Measurements from ENCODE around the gene ITPR3. TPM values are rescaled to one million over a fixed set of nuclear protein-coding genes. Genes with fewer than 3 reads are reported as not detected.

Gene ITPR3
- total and polyA plus RNA-seq, 2 experiments from 2014 or later = 4.9 to 10.4 TPM

GRCh38 chr6:33622456-33623431, 1.6 kb downstream of the ITPR3 start:
- Histone ChIP-seq H3K9ac (peak overlapping the region; percentile 85), H3K4me3 (peak overlapping the region; percentile 83), H4K20me1 (ENCODE audit: insufficient read depth) (no peaks in the 10 kb centered on the region), H3K27me3 (replicated peaks; ENCODE audit: insufficient read depth) (no peaks in the 10 kb centered on the region), H2AFZ (peak overlapping the region; percentile 87), H3K27ac (peak overlapping the region; percentile 36), H3K9me2 (ENCODE audit: insufficient read depth) (no peaks in the 10 kb centered on the region), H3K36me3 (ENCODE audit: low read depth) (no peaks in the 10 kb centered on the region), H3K4me1 (ENCODE audit: insufficient read depth) (peaks cover 6% of the 10 kb centered on the region; the same call in 1 of the 2 replicates), H3K9me3 (ENCODE audit: low read depth) (no peaks in the 10 kb centered on the region), H3F3A (ENCODE audit: insufficient read depth) (peaks cover 28% of the 10 kb centered on the region; the same call in 1 of the 2 replicates), H3K4me2 (ENCODE audit: unreplicated experiment) (peak overlapping the region; percentile 79), H3K79me2 (ENCODE audit: insufficient read depth) (peaks cover 27% of the 10 kb centered on the region)
- in situ Hi-C loops (cut with MboI) = no loop called here
- no peak for TF ChIP-seq EZH2 (IDR thresholded peaks at IDR 0.05; ENCODE audit: insufficient read depth, poor library complexity, severe bottlenecking)
- no peak for TF ChIP-seq EZH2phosphoT487 (IDR thresholded peaks at IDR 0.05; ENCODE audit: insufficient read depth, low read depth)
- peak; percentile 67 for DNase-seq
- 42 to 47% methylated on average over 12 of the region's 12 CpGs for WGBS, 2 experiments (ENCODE audit: low coverage in 1 of 2, low lambda C conversion rate in 2 of 2, missing lambda C conversion rate in 2 of 2)

- TF ChIP-seq EZH2 (IDR thresholded peaks at IDR 0.05; ENCODE audit: insufficient read depth, poor library complexity, severe bottlenecking) (no peak), EZH2phosphoT487 (IDR thresholded peaks at IDR 0.05; ENCODE audit: insufficient read depth, low read depth) (no peak)
- Histone ChIP-seq H3K4me2 (ENCODE audit: unreplicated experiment) (no peak overlapping the region), H3K9me3 (ENCODE audit: low read depth) (no peaks in the 10 kb centered on the region), H3K4me3 (no peak overlapping the region), H3K9me2 (ENCODE audit: insufficient read depth) (no peaks in the 10 kb centered on the region), H3K36me3 (ENCODE audit: low read depth) (no peaks in the 10 kb centered on the region), H3K4me1 (ENCODE audit: insufficient read depth) (peaks cover 11% of the 10 kb centered on the region; the same call in 1 of the 2 replicates), H3K27ac (no peak overlapping the region), H3K79me2 (ENCODE audit: insufficient read depth) (peaks cover 27% of the 10 kb centered on the region), H2AFZ (no peak overlapping the region), H3F3A (ENCODE audit: insufficient read depth) (peaks cover 23% of the 10 kb centered on the region; the same call in 1 of the 2 replicates), H3K9ac (no peak overlapping the region), H4K20me1 (ENCODE audit: insufficient read depth) (no peaks in the 10 kb centered on the region), H3K27me3 (replicated peaks; ENCODE audit: insufficient read depth) (no peaks in the 10 kb centered on the region)
- 65 to 67% methylated on average over 6 of the region's 6 CpGs for WGBS, 2 experiments (ENCODE audit: low coverage in 1 of 2, low lambda C conversion rate in 2 of 2, missing lambda C conversion rate in 2 of 2)
- peak; percentile 20 for DNase-seq
- in situ Hi-C loops (cut with MboI) = no loop called here
Measured at GRCh38 chr6:33623895-33624381, 2.8 kb downstream of the ITPR3 start.

GRCh38 chr6:33624856-33625255, 3.7 kb downstream of the ITPR3 start:
- H3K79me2 ChIP-seq (ENCODE audit: insufficient read depth) = peaks cover 27% of the 10 kb centered on the region
- no peak overlapping the region for H3K4me3 ChIP-seq
- 67 to 68% methylated on average over 4 of the region's 4 CpGs for WGBS, 2 experiments (ENCODE audit: low coverage in 1 of 2, low lambda C conversion rate in 2 of 2, missing lambda C conversion rate in 2 of 2)
- no peaks in the 10 kb centered on the region for H3K27me3 ChIP-seq (replicated peaks; ENCODE audit: insufficient read depth)
- H3K4me2 ChIP-seq (ENCODE audit: unreplicated experiment) = no peak overlapping the region
- peaks cover 15% of the 10 kb centered on the region; the same call in 1 of the 2 replicates for H3F3A ChIP-seq (ENCODE audit: insufficient read depth)
- TF ChIP-seq EZH2 (IDR thresholded peaks at IDR 0.05; ENCODE audit: insufficient read depth, poor library complexity, severe bottlenecking) (no peak), EZH2phosphoT487 (IDR thresholded peaks at IDR 0.05; ENCODE audit: insufficient read depth, low read depth) (no peak)
- no peak overlapping the region for H3K9ac ChIP-seq
- peaks cover 11% of the 10 kb centered on the region; the same call in 1 of the 2 replicates for H3K4me1 ChIP-seq (ENCODE audit: insufficient read depth)
- H3K27ac ChIP-seq = no peak overlapping the region
- H3K9me2 ChIP-seq (ENCODE audit: insufficient read depth) = no peaks in the 10 kb centered on the region
- in situ Hi-C loops (cut with MboI) = no loop called here
- no peaks in the 10 kb centered on the region for H3K9me3 ChIP-seq (ENCODE audit: low read depth)
- H4K20me1 ChIP-seq (ENCODE audit: insufficient read depth) = no peaks in the 10 kb centered on the region
- DNase-seq = no peak
- H2AFZ ChIP-seq = no peak overlapping the region
- H3K36me3 ChIP-seq (ENCODE audit: low read depth) = no peaks in the 10 kb centered on the region

GRCh38 chr6:33627876-33628275, 6.8 kb downstream of the ITPR3 start:
- Histone ChIP-seq H3K9me3 (ENCODE audit: low read depth) (no peaks in the 10 kb centered on the region), H3K36me3 (ENCODE audit: low read depth) (no peaks in the 10 kb centered on the region), H3K79me2 (ENCODE audit: insufficient read depth) (peaks cover 22% of the 10 kb centered on the region), H3K4me1 (ENCODE audit: insufficient read depth) (peaks cover 7% of the 10 kb centered on the region; the same call in 1 of the 2 replicates), H3K4me2 (ENCODE audit: unreplicated experiment) (no peak overlapping the region), H3F3A (ENCODE audit: insufficient read depth) (0 out of 2 replicates have a peak, but pooled peaks cover 1% of the 10 kb centered on the region), H3K27me3 (replicated peaks; ENCODE audit: insufficient read depth) (no peaks in the 10 kb centered on the region), H3K9me2 (ENCODE audit: insufficient read depth) (no peaks in the 10 kb centered on the region), H3K27ac (no peak overlapping the region), H3K9ac (no peak overlapping the region), H3K4me3 (no peak overlapping the region), H2AFZ (no peak overlapping the region), H4K20me1 (ENCODE audit: insufficient read depth) (no peaks in the 10 kb centered on the region)
- WGBS, 2 experiments (ENCODE audit: low coverage in 1 of 2, low lambda C conversion rate in 2 of 2, missing lambda C conversion rate in 2 of 2) = 42 to 53% methylated on average over 5 of the region's 5 CpGs
- DNase-seq = no peak
- TF ChIP-seq EZH2 (IDR thresholded peaks at IDR 0.05; ENCODE audit: insufficient read depth, poor library complexity, severe bottlenecking) (no peak), EZH2phosphoT487 (IDR thresholded peaks at IDR 0.05; ENCODE audit: insufficient read depth, low read depth) (no peak)
- in situ Hi-C loops (cut with MboI) = no loop called here

All from GM23248 (cell line).